HepG2 (cell line): ENCODE results near the gene ITGB2. TPM values are rescaled to one million over a fixed set of nuclear protein-coding genes. Genes with fewer than 3 reads are reported as not detected.
A peak's percentile ranks its signal among the peaks of the same experiment; 100 is the strongest.

Experiments used
- EHMT2 ChIP-seq: fragments of 200-600 bp; sonication (generic); IDR thresholded peaks from 2 replicates; pipeline ENCODE4 v1.7.0; 2017; ENCODE audit warnings: antibody characterized with exemption, low read depth, low read length, borderline replicate concordance
- GABPB1 ChIP-seq: IDR thresholded peaks from 2 replicates; pipeline ENCODE4 v1.6.1; 2016; ENCODE audit warnings: mild to moderate bottlenecking, missing genetic modification reagents, moderate library complexity, missing compliant biosample characterization
- HOXA3 ChIP-seq: sonication (generic); formaldehyde crosslinking; IDR thresholded peaks from 2 replicates; pipeline ENCODE4 v1.5.0; 2020; ENCODE audit warnings: missing genetic modification reagents
- PRDM10 ChIP-seq: sonication (generic); formaldehyde crosslinking; IDR thresholded peaks from 2 replicates; pipeline ENCODE4 v1.4.0; 2020; ENCODE audit warnings: low read depth, missing genetic modification reagents
- RFXANK ChIP-seq: IDR thresholded peaks from 2 replicates; pipeline ENCODE4 v1.6.1; 2016
- SIX4 ChIP-seq: sonication (generic); formaldehyde crosslinking; IDR thresholded peaks from 2 replicates; pipeline ENCODE4 v1.4.0; 2020; ENCODE audit warnings: missing genetic modification reagents
- SSRP1 ChIP-seq: IDR thresholded peaks from 2 replicates; pipeline ENCODE4 v1.6.1; 2016; ENCODE audit warnings: control low read depth
- ZBTB20 ChIP-seq: sonication (generic); formaldehyde crosslinking; IDR thresholded peaks from 2 replicates; pipeline ENCODE4 v1.8.1; 2023; ENCODE audit warnings: missing genetic modification reagents, low read depth, mild to moderate bottlenecking, borderline replicate concordance
- ZBTB43 ChIP-seq: sonication (generic); formaldehyde crosslinking; conservative IDR thresholded peaks from 2 replicates; pipeline ENCODE4 v1.4.0; 2020; ENCODE audit warnings: missing genetic modification reagents
- ZNF124 ChIP-seq: sonication (generic); formaldehyde crosslinking; IDR thresholded peaks from 2 replicates; pipeline ENCODE4 v1.4.0; 2020; ENCODE audit warnings: missing genetic modification reagents
- ZNF3 ChIP-seq: IDR thresholded peaks from 2 replicates; pipeline ENCODE4 v1.7.0; 2017; ENCODE audit warnings: inconsistent platforms
- ZNF44 ChIP-seq: sonication (generic); formaldehyde crosslinking; IDR thresholded peaks from 2 replicates; pipeline ENCODE4 v1.5.1; 2020; ENCODE audit warnings: mild to moderate bottlenecking, missing genetic modification reagents
- polyA plus RNA-seq, 8 experiments: library from polyadenylated mRNA; depleted of rRNA in 3 of 8; stranded (reverse) in 7 of 8; unstranded in 1 of 8; fragments of >200 nt; fragmentation: Illumina TruSeq in 4 of 8; extraction: Trizol in 4 of 8; gene quantifications; 2 replicates each; pipeline versions ENCODE4 v1.2.1 to v1.2.3, GENCODE V29; 2011 to 2016; ENCODE audit warnings: low read depth in 4 of 8, missing spikeins in 1 of 8, mixed read lengths in 1 of 8; ENCODE audit not compliant: insufficient read depth in 1 of 8
- total RNA-seq, 5 experiments: library from RNA; depleted of rRNA; stranded (reverse); fragments of >200 nt; fragmentation: Illumina TruSeq; extraction: Trizol; gene quantifications; 2 replicates each; pipeline ENCODE4 v1.2.3, GENCODE V29; 2016; ENCODE audit warnings: low read depth in 1 of 5
- TF ChIP-seq, protein P1 (sequence below): conservative IDR thresholded peaks from 2 replicates; pipeline ENCODE4 v1.6.1; 2018; ENCODE audit warnings: missing genetic modification reagents
- TF ChIP-seq, protein P2 (sequence below): sonication (generic); formaldehyde crosslinking; IDR thresholded peaks from 2 replicates; pipeline ENCODE4 v1.9.0; 2021; ENCODE audit warnings: mild to moderate bottlenecking, missing genetic modification reagents

ITGB2 gene
- total and polyA plus RNA-seq, 2 of the 13 experiments (the other 11 are each of a cell fraction or from before 2014, with no cell fraction given) = 4.2 to 18.0 TPM

GRCh38 chr21:44878053-44878982 is 42.4 kb downstream of the ITGB2 start (continued):
- peak; percentile 53; the same call in 1 of the 2 replicates for TF ChIP-seq ZBTB43 (CRISPR knock-in tag)
- no peak for TF ChIP-seq ZNF3 (CRISPR knock-in tag)
- no peak for TF ChIP-seq SIX4 (CRISPR knock-in tag)
- TF ChIP-seq GABPB1 (CRISPR knock-in tag) = peak; percentile 70; the same call in 1 of the 2 replicates
- TF ChIP-seq, protein P1, sequence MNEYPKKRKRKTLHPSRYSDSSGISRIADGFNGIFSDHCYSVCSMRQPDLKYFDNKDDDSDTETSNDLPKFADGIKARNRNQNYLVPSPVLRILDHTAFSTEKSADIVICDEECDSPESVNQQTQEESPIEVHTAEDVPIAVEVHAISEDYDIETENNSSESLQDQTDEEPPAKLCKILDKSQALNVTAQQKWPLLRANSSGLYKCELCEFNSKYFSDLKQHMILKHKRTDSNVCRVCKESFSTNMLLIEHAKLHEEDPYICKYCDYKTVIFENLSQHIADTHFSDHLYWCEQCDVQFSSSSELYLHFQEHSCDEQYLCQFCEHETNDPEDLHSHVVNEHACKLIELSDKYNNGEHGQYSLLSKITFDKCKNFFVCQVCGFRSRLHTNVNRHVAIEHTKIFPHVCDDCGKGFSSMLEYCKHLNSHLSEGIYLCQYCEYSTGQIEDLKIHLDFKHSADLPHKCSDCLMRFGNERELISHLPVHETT (CRISPR knock-in tag) = 0 out of 2 replicates have a peak, but pooled peaks have one; percentile 23
- TF ChIP-seq ZNF44 (CRISPR knock-in tag) = 0 out of 2 replicates have a peak, but pooled peaks have one; percentile 7
- TF ChIP-seq ZBTB20 (CRISPR knock-in tag) = no peak
- peak; percentile 64; the same call in 1 of the 2 replicates for TF ChIP-seq HOXA3
- TF ChIP-seq SSRP1 = no peak; the same call in 1 of the 2 replicates
- TF ChIP-seq RFXANK = 0 out of 2 replicates have a peak, but pooled peaks have one; percentile 65
- TF ChIP-seq PRDM10 (CRISPR knock-in tag) = 0 out of 2 replicates have a peak, but pooled peaks have one; percentile 20
- TF ChIP-seq, protein P2, sequence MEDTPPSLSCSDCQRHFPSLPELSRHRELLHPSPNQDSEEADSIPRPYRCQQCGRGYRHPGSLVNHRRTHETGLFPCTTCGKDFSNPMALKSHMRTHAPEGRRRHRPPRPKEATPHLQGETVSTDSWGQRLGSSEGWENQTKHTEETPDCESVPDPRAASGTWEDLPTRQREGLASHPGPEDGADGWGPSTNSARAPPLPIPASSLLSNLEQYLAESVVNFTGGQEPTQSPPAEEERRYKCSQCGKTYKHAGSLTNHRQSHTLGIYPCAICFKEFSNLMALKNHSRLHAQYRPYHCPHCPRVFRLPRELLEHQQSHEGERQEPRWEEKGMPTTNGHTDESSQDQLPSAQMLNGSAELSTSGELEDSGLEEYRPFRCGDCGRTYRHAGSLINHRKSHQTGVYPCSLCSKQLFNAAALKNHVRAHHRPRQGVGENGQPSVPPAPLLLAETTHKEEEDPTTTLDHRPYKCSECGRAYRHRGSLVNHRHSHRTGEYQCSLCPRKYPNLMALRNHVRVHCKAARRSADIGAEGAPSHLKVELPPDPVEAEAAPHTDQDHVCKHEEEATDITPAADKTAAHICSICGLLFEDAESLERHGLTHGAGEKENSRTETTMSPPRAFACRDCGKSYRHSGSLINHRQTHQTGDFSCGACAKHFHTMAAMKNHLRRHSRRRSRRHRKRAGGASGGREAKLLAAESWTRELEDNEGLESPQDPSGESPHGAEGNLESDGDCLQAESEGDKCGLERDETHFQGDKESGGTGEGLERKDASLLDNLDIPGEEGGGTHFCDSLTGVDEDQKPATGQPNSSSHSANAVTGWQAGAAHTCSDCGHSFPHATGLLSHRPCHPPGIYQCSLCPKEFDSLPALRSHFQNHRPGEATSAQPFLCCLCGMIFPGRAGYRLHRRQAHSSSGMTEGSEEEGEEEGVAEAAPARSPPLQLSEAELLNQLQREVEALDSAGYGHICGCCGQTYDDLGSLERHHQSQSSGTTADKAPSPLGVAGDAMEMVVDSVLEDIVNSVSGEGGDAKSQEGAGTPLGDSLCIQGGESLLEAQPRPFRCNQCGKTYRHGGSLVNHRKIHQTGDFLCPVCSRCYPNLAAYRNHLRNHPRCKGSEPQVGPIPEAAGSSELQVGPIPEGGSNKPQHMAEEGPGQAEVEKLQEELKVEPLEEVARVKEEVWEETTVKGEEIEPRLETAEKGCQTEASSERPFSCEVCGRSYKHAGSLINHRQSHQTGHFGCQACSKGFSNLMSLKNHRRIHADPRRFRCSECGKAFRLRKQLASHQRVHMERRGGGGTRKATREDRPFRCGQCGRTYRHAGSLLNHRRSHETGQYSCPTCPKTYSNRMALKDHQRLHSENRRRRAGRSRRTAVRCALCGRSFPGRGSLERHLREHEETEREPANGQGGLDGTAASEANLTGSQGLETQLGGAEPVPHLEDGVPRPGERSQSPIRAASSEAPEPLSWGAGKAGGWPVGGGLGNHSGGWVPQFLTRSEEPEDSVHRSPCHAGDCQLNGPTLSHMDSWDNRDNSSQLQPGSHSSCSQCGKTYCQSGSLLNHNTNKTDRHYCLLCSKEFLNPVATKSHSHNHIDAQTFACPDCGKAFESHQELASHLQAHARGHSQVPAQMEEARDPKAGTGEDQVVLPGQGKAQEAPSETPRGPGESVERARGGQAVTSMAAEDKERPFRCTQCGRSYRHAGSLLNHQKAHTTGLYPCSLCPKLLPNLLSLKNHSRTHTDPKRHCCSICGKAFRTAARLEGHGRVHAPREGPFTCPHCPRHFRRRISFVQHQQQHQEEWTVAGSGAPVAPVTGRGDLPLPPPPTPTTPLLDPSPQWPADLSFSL (CRISPR knock-in tag) = no peak
- peak; percentile 62; the same call in 1 of the 2 replicates for TF ChIP-seq EHMT2
- peak; percentile 58; the same call in 1 of the 2 replicates for TF ChIP-seq ZNF124 (CRISPR knock-in tag)
